ENCODE results near the gene ABCB11.

GRCh38 chr2:169080250-169081069 is 49.3 kb upstream of the ABCB11 start:
- TF ChIP-seq CTCF (IDR thresholded peaks at IDR 0.05) (no peak), POLR2A (IDR thresholded peaks at IDR 0.05) (no peak), POLR2AphosphoS5 (IDR thresholded peaks at IDR 0.05; ENCODE audit: insufficient read depth in 1 of 2, low read depth in 1 of 2) (no peak)

All from vagina (tissue), 2 donors.